SK-N-SH (cell line): Measurements from ENCODE around the gene SAMD4B. TPM values are rescaled to one million over a fixed set of nuclear protein-coding genes. Genes with fewer than 3 reads are reported as not detected.
A peak's percentile ranks its signal among the peaks of the same experiment; 100 is the strongest.

Source experiments
- CTCF ChIA-PET: fragments of 300-600, 350-600 bp; formaldehyde crosslinking; extraction: SDS; loops from one replicate; lab custom pipeline; 2021; lab: Yijun Ruan, JAX
- POLR2A ChIA-PET: fragments of 350-600 bp; sonication (Branson Sonifier 250); formaldehyde crosslinking; extraction: SDS; loops from one replicate; lab custom pipeline; 2020; ENCODE audit warnings: antibody characterized with exemption, inconsistent platforms; lab: Yijun Ruan, JAX
- DNase-seq: peaks from one replicate; pipeline ENCODE4 v3.0.0; 2012
- H2AFZ ChIP-seq: fragments of 200-600 bp; sonication (generic); 2 replicates; pipeline ENCODE4 v1.8.1; 2016; ENCODE audit warnings: antibody characterized with exemption, mild to moderate bottlenecking, low read depth
- H3F3A ChIP-seq: fragments of 200-600 bp; sonication (generic); replicated peaks from 2 replicates; pipeline ENCODE3; 2016; ENCODE audit warnings: antibody characterized with exemption, mild to moderate bottlenecking; ENCODE audit not compliant: insufficient read depth
- H3K27ac ChIP-seq, 2 experiments: fragments of 200-500 bp in 1 of 2; fragments of 200-600 bp in 1 of 2; sonication (Bioruptor generic) in 1 of 2; sonication (generic), shearing (Covaris generic) in 1 of 2; 2 replicates each; pipeline versions ENCODE4 v1.5.1 to v1.6.1; 2014 to 2016; ENCODE audit warnings: low read depth in 2 of 2, inconsistent platforms in 1 of 2, low read length in 1 of 2, mild to moderate bottlenecking in 1 of 2, mixed read lengths in 1 of 2
- H3K27me3 ChIP-seq: fragments of 200-600 bp; sonication (generic), shearing (Covaris generic); 2 replicates; pipeline ENCODE4 v1.6.1; 2016; ENCODE audit warnings: mixed run types; ENCODE audit not compliant: insufficient read depth
- H3K36me3 ChIP-seq, 2 experiments: fragments of 200-500 bp in 1 of 2; fragments of 200-600 bp in 1 of 2; sonication (Bioruptor generic) in 1 of 2; sonication (generic) in 1 of 2; replicated peaks in 1 of 2; 2 replicates each; pipeline versions ENCODE3 to v1.5.1; 2014 to 2016; ENCODE audit warnings: low read length in 1 of 2, mild to moderate bottlenecking in 1 of 2; ENCODE audit not compliant: insufficient read depth in 2 of 2, control insufficient read depth in 1 of 2
- H3K4me1 ChIP-seq, 2 experiments: fragments of 200-500 bp in 1 of 2; fragments of 200-600 bp in 1 of 2; sonication (Bioruptor generic) in 1 of 2; sonication (generic), shearing (Covaris generic) in 1 of 2; 2 replicates each; pipeline versions ENCODE4 v1.5.1 to v1.6.1; 2014 to 2016; ENCODE audit warnings: low read depth in 1 of 2, low read length in 1 of 2, mixed run types in 1 of 2; ENCODE audit not compliant: insufficient read depth in 2 of 2, control insufficient read depth in 1 of 2
- H3K4me2 ChIP-seq: fragments of 200-600 bp; sonication (generic), shearing (Covaris generic); 2 replicates; pipeline ENCODE4 v1.6.1; 2017; ENCODE audit warnings: mixed run types
- H3K4me3 ChIP-seq, 2 experiments: fragments of 200-500 bp in 1 of 2; fragments of 200-600 bp in 1 of 2; sonication (Bioruptor generic) in 1 of 2; sonication (generic), shearing (Covaris generic) in 1 of 2; 2 replicates each; pipeline versions ENCODE4 v1.5.1 to v1.8.1; 2014 to 2016; ENCODE audit warnings: low read depth in 2 of 2, inconsistent platforms in 1 of 2, low read length in 1 of 2, mild to moderate bottlenecking in 1 of 2, mixed read lengths in 1 of 2, moderate library complexity in 1 of 2
- H3K79me2 ChIP-seq: fragments of 200-600 bp; sonication (generic); 2 replicates; pipeline ENCODE4 v1.8.1; 2017; ENCODE audit warnings: mild to moderate bottlenecking; ENCODE audit not compliant: insufficient read depth
- H3K9ac ChIP-seq: fragments of 200-600 bp; sonication (generic); 2 replicates; pipeline ENCODE4 v1.6.1; 2017; ENCODE audit warnings: mixed run types
- H3K9me2 ChIP-seq: fragments of 200-600 bp; sonication (generic); 2 replicates; pipeline ENCODE4 v1.6.1; 2017; ENCODE audit warnings: mixed run types
- H3K9me3 ChIP-seq: fragments of 200-600 bp; sonication (generic); 2 replicates; pipeline ENCODE4 v1.6.1; 2017; ENCODE audit warnings: mixed run types, mild to moderate bottlenecking, moderate library complexity
- H4K20me1 ChIP-seq: fragments of 200-600 bp; sonication (generic); 2 replicates; pipeline ENCODE4 v1.6.1; 2017; ENCODE audit warnings: mild to moderate bottlenecking, mixed run types; ENCODE audit not compliant: insufficient read depth
- FOXJ3 ChIP-seq: sonication (generic); formaldehyde crosslinking; IDR thresholded peaks from 2 replicates; pipeline ENCODE4 v1.5.1; 2020; ENCODE audit warnings: mild to moderate bottlenecking, missing genetic modification reagents
- FOXM1 ChIP-seq: IDR thresholded peaks from 2 replicates; pipeline ENCODE4 v1.4.0; 2012; ENCODE audit warnings: low read depth, mild to moderate bottlenecking
- GATA2 ChIP-seq: sonication (generic); formaldehyde crosslinking; IDR thresholded peaks from 2 replicates; pipeline ENCODE4 v1.5.0; 2020; ENCODE audit warnings: mild to moderate bottlenecking, missing genetic modification reagents
- MEF2A ChIP-seq: IDR thresholded peaks from 2 replicates; pipeline ENCODE4 v1.4.0; 2012; ENCODE audit warnings: low read depth, borderline replicate concordance
- NRF1 ChIP-seq: IDR thresholded peaks from 2 replicates; pipeline ENCODE4 v1.6.1; 2012; ENCODE audit warnings: low read depth, mild to moderate bottlenecking, low read length
- PBX3 ChIP-seq: IDR thresholded peaks from 2 replicates; pipeline ENCODE4; 2012
- POLR2AphosphoS5 ChIP-seq: IDR thresholded peaks from 2 replicates; pipeline ENCODE4 v1.6.1; 2012; ENCODE audit warnings: low read depth, low read length
- RCOR1 ChIP-seq: fragments of 150-350 bp; IDR thresholded peaks from 2 replicates; pipeline ENCODE4 v1.6.1; 2017; ENCODE audit warnings: antibody characterized with exemption, low read length
- RXRA ChIP-seq: IDR thresholded peaks from 2 replicates; pipeline ENCODE4 v1.4.0; 2012; ENCODE audit warnings: low read depth, mild to moderate bottlenecking, borderline replicate concordance
- TCF12 ChIP-seq: IDR thresholded peaks from 2 replicates; pipeline ENCODE4 v1.4.0; 2012
- TEAD4 ChIP-seq: IDR thresholded peaks from 2 replicates; pipeline ENCODE4 v1.4.0; 2012; ENCODE audit warnings: mild to moderate bottlenecking, borderline replicate concordance; ENCODE audit not compliant: insufficient read depth
- WGBS: methylation state at CpG from one replicate; pipeline ENCODE4 v1.1.6; 2017; ENCODE audit warnings: low lambda C conversion rate; 5-methylcytosine and 5-hydroxymethylcytosine counted together
- polyA plus RNA-seq, 3 experiments: library from polyadenylated mRNA; depleted of rRNA; stranded (reverse); fragments of >200 nt; gene quantifications; 2 replicates each; pipeline ENCODE4 v1.2.3, GENCODE V29; 2012
- TF ChIP-seq, protein P1 (sequence below): IDR thresholded peaks from 2 replicates; pipeline ENCODE4 v1.6.1; 2012; ENCODE audit warnings: mild to moderate bottlenecking, low read depth, low read length, moderate library complexity

SAMD4B gene
- polyA plus RNA-seq, 1 of the 3 experiments (the other 2 are of a cell fraction) = 83.0 TPM

GRCh38 chr19:39428283-39429112, 86.3 kb downstream of the SAMD4B start:
- no peak overlapping the region for H2AFZ ChIP-seq
- peaks cover 59% of the 10 kb centered on the region for H3F3A ChIP-seq
- ChIA-PET POLR2A (interaction anchor here (0.7 to 1.0 kb wide), 2 partner anchors 13 to 14 kb away, joined by 3 to 4 read pairs; no protein-coding TSS in a partner anchor), CTCF (interaction anchor here (0.9 to 3.1 kb wide), 3 partner anchors 16 to 104 kb away, joined by 3 to 12 read pairs (median 3); partner anchors contain the start of genes EID2B and PLEKHG2)
- peaks cover 2% of the 10 kb centered on the region; the same call in 1 of the 2 replicates for H3K79me2 ChIP-seq
- no peak for DNase-seq
- H3K27me3 ChIP-seq = no peaks in the 10 kb centered on the region
- WGBS = 24% methylated on average over 17 of the region's 23 CpGs
- H3K4me3 ChIP-seq = no peak overlapping the region
- TF ChIP-seq, protein P1, sequence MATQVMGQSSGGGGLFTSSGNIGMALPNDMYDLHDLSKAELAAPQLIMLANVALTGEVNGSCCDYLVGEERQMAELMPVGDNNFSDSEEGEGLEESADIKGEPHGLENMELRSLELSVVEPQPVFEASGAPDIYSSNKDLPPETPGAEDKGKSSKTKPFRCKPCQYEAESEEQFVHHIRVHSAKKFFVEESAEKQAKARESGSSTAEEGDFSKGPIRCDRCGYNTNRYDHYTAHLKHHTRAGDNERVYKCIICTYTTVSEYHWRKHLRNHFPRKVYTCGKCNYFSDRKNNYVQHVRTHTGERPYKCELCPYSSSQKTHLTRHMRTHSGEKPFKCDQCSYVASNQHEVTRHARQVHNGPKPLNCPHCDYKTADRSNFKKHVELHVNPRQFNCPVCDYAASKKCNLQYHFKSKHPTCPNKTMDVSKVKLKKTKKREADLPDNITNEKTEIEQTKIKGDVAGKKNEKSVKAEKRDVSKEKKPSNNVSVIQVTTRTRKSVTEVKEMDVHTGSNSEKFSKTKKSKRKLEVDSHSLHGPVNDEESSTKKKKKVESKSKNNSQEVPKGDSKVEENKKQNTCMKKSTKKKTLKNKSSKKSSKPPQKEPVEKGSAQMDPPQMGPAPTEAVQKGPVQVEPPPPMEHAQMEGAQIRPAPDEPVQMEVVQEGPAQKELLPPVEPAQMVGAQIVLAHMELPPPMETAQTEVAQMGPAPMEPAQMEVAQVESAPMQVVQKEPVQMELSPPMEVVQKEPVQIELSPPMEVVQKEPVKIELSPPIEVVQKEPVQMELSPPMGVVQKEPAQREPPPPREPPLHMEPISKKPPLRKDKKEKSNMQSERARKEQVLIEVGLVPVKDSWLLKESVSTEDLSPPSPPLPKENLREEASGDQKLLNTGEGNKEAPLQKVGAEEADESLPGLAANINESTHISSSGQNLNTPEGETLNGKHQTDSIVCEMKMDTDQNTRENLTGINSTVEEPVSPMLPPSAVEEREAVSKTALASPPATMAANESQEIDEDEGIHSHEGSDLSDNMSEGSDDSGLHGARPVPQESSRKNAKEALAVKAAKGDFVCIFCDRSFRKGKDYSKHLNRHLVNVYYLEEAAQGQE = peak; percentile 63; the same call in 1 of the 2 replicates
- TF ChIP-seq FOXJ3 (no peak), MEF2A (no peak), RCOR1 (no peak), RXRA (peak; percentile 19; the same call in 1 of the 2 replicates), PBX3 (peak; percentile 24; the same call in 1 of the 2 replicates), NRF1 (no peak), FOXM1 (peak; percentile 51; the same call in 1 of the 2 replicates), TCF12 (peak; percentile 57), TEAD4 (peak; percentile 77), POLR2AphosphoS5 (peak; percentile 36; the same call in 1 of the 2 replicates), GATA2 (CRISPR knock-in tag) (no peak)
- H3K4me1 ChIP-seq = peaks cover 8 to 21% of the 10 kb centered on the region in 2 experiments; a peak in 3 of 4 replicates
- H4K20me1 ChIP-seq = no peaks in the 10 kb centered on the region
- peaks cover 16 to 17% of the 10 kb centered on the region in 2 experiments for H3K36me3 ChIP-seq
- peak overlapping the region; percentile 54 to 92; a peak in 3 of 4 replicates for H3K27ac ChIP-seq
- H3K9me2 ChIP-seq = no peaks in the 10 kb centered on the region
- H3K9ac ChIP-seq = peak overlapping the region; percentile 35
- H3K9me3 ChIP-seq = no peaks in the 10 kb centered on the region
- peak overlapping the region; percentile 44 for H3K4me2 ChIP-seq
